Spleen (tissue), 11 donors: ENCODE results near the gene STYK1. TPM values are rescaled to one million over a fixed set of nuclear protein-coding genes. Genes with fewer than 3 reads are reported as not detected.
A peak's percentile ranks its signal among the peaks of the same experiment; 100 is the strongest.

Source experiments
- DNase-seq: peaks from one replicate; pipeline ENCODE4 v3.0.0-alpha.2; 2020
- H3K27ac ChIP-seq, 8 donors: fragments of 200-600 bp; sonication (generic) in 7 of 8; 1 replicate in 4 of 8; 2 replicates in 4 of 8; pipeline versions ENCODE4 v1.5.0 to v1.8.0; 2016 to 2021; ENCODE audit warnings: inconsistent platforms in 4 of 8, mild to moderate bottlenecking in 4 of 8, moderate library complexity in 1 of 8
- H3K27me3 ChIP-seq, 7 donors: fragments of 200-600 bp; sonication (generic) in 6 of 7; replicated peaks in 1 of 7; 1 replicate in 4 of 7; 2 replicates in 3 of 7; pipeline versions ENCODE4 v1.5.0 to v1.8.0; 2016 to 2021; ENCODE audit warnings: inconsistent platforms in 3 of 7, mild to moderate bottlenecking in 1 of 7
- H3K36me3 ChIP-seq, 6 donors: fragments of 200-600 bp; sonication (generic) in 5 of 6; 1 replicate in 4 of 6; 2 replicates in 2 of 6; pipeline versions ENCODE4 v1.5.0 to v1.8.0; 2016 to 2021; ENCODE audit warnings: inconsistent platforms in 2 of 6
- H3K4me1 ChIP-seq, 6 donors: fragments of 200-600 bp; sonication (generic) in 5 of 6; 1 replicate in 3 of 6; 2 replicates in 3 of 6; pipeline versions ENCODE4 v1.5.0 to v1.8.0; 2016 to 2021; ENCODE audit warnings: inconsistent platforms in 3 of 6
- H3K4me3 ChIP-seq, 8 donors: fragments of 200-600 bp; sonication (generic) in 7 of 8; 1 replicate in 4 of 8; 2 replicates in 4 of 8; pipeline versions ENCODE4 v1.5.0 to v1.8.0; 2016 to 2021; ENCODE audit warnings: inconsistent platforms in 4 of 8, mild to moderate bottlenecking in 4 of 8, moderate library complexity in 2 of 8
- H3K9me3 ChIP-seq, 8 donors: fragments of 200-600 bp; sonication (generic) in 7 of 8; 1 replicate in 4 of 8; 2 replicates in 4 of 8; pipeline versions ENCODE4 v1.5.0 to v1.8.0; 2016 to 2021; ENCODE audit warnings: inconsistent platforms in 4 of 8
- POLR2A ChIP-seq, 3 donors: fragments of 450-650 bp; IDR thresholded peaks; one replicate each; pipeline ENCODE4 v1.5.1; 2017; ENCODE audit warnings: antibody characterized with exemption in 3 of 3, mild to moderate bottlenecking in 1 of 3
- POLR2AphosphoS5 ChIP-seq, 3 donors: sonication (generic); formaldehyde crosslinking; IDR thresholded peaks; one replicate each; pipeline ENCODE4 v1.5.1; 2017; ENCODE audit warnings: antibody characterized with exemption in 3 of 3
- WGBS, 5 donors: extraction: QIAGEN DNeasy Blood & Tissue Kit in 3 of 5; methylation state at CpG; one replicate each; pipeline versions ENCODE4 v1.1.5 to v1.1.7; 2013 to 2018; 5-methylcytosine and 5-hydroxymethylcytosine counted together
- intact Hi-C: fragments of 100-400 bp; cut with DNase I; formaldehyde crosslinking; loops from one replicate; pipeline ENCODE4 v1.15.0; 2023; ENCODE audit warnings: low total_unique reads
- polyA plus RNA-seq, 3 donors: library from polyadenylated mRNA; stranded (reverse); fragments of 200-250 nt; gene quantifications; one replicate each; pipeline ENCODE4 v1.2.1, GENCODE V29; 2013
- total RNA-seq, 7 donors: library from RNA; depleted of rRNA in 3 of 7; stranded (reverse); fragments of >200 nt in 3 of 7; fragmentation: NEBNext Ultra II Directional in 4 of 7; extraction: Animal tissue kit (Norgen Biotek cat#: 25700) in 4 of 7; gene quantifications; one replicate each; pipeline versions ENCODE4 v1.1.0 to v1.2.1, GENCODE V29; 2016 to 2021
- TF ChIP-seq, protein P1 (sequence below), 11 experiments: fragments of 200-600 bp in 7 of 11; fragments of 450-650 bp in 4 of 11; sonication (generic) in 4 of 11; IDR thresholded peaks in 8 of 11; conservative IDR thresholded peaks in 3 of 11; 1 replicate in 7 of 11; 2 replicates in 4 of 11; pipeline versions ENCODE4 v1.4.0 to v1.8.0; 2016 to 2021; ENCODE audit warnings: antibody characterized with exemption in 11 of 11, inconsistent platforms in 4 of 11, mild to moderate bottlenecking in 1 of 11
- donor health status: healthy with polysubstance abuse.
- donor health status: DM: no; HTN: no; CAD: no; lungs with moderate emphysema.
- donor health status: DM: no; HTN: no; CAD: no.
- donor health status: Bipolar disorder and iron deficiency.
- donor health status: healthy.
- donor health status: DM: no; HTN: no; CAD: no.
- donor health status: DM: yes; HTN: yes; CAD: no.

STYK1 gene
- total and polyA plus RNA-seq, 10 donors, result 0.17 to 2.4 (median 0.77) TPM

GRCh38 chr12:10701843-10702242 is 28.0 kb upstream of the STYK1 start:
- intact Hi-C loops, result no loop called here
- TF ChIP-seq POLR2A (IDR thresholded peaks at IDR 0.05) (no peak), POLR2AphosphoS5 (IDR thresholded peaks at IDR 0.05) (peak in 1 of 3 donors; percentile 23)
- TF ChIP-seq, protein P1, sequence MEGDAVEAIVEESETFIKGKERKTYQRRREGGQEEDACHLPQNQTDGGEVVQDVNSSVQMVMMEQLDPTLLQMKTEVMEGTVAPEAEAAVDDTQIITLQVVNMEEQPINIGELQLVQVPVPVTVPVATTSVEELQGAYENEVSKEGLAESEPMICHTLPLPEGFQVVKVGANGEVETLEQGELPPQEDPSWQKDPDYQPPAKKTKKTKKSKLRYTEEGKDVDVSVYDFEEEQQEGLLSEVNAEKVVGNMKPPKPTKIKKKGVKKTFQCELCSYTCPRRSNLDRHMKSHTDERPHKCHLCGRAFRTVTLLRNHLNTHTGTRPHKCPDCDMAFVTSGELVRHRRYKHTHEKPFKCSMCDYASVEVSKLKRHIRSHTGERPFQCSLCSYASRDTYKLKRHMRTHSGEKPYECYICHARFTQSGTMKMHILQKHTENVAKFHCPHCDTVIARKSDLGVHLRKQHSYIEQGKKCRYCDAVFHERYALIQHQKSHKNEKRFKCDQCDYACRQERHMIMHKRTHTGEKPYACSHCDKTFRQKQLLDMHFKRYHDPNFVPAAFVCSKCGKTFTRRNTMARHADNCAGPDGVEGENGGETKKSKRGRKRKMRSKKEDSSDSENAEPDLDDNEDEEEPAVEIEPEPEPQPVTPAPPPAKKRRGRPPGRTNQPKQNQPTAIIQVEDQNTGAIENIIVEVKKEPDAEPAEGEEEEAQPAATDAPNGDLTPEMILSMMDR (IDR thresholded peaks at IDR 0.05 in 8 of 11, conservative IDR thresholded peaks at IDR 0.05 in 3 of 11), result no peak
- H3K36me3 ChIP-seq, result peaks cover 0 to 95% (median 43%) of the 10 kb centered on the region in 6 donors
- WGBS, 5 donors, result 93 to 97% (median 94%) methylated on average over 14 of the region's 14 CpGs
- H3K27ac ChIP-seq, result peak overlapping the region in 1 of 8 donors; percentile 24
- H3K4me1 ChIP-seq, result peaks cover 0 to 9% (median 0%) of the 10 kb centered on the region in 6 donors
- no peaks in the 10 kb centered on the region for H3K9me3 ChIP-seq
- H3K4me3 ChIP-seq, result no peak overlapping the region
- no peak for DNase-seq
- H3K27me3 ChIP-seq, result no peaks in the 10 kb centered on the region

- Histone ChIP-seq H3K36me3 (peaks cover 0 to 89% (median 43%) of the 10 kb centered on the region in 6 donors), H3K27me3 (no peaks in the 10 kb centered on the region), H3K4me1 (peaks cover 0 to 9% (median 0%) of the 10 kb centered on the region in 6 donors), H3K4me3 (no peak overlapping the region), H3K9me3 (no peaks in the 10 kb centered on the region), H3K27ac (peak overlapping the region in 2 of 8 donors; percentile 24 to 27)
- TF ChIP-seq POLR2AphosphoS5 (IDR thresholded peaks at IDR 0.05) (no peak), POLR2A (IDR thresholded peaks at IDR 0.05) (no peak)
- TF ChIP-seq, protein P1 (IDR thresholded peaks at IDR 0.05 in 8 of 11, conservative IDR thresholded peaks at IDR 0.05 in 3 of 11), result no peak
- intact Hi-C loops, result no loop called here
- DNase-seq, result no peak
- WGBS, 5 donors, result 53 to 65% (median 65%) methylated on average over 3 of the region's 3 CpGs
Measured at GRCh38 chr12:10701131-10701681, 27.4 kb upstream of the STYK1 start.

- DNase-seq, result no peak
- intact Hi-C loops, result no loop called here
- Histone ChIP-seq H3K27me3 (no peaks in the 10 kb centered on the region), H3K36me3 (peaks cover 0 to 82% (median 43%) of the 10 kb centered on the region in 6 donors), H3K4me1 (peaks cover 0 to 9% (median 0%) of the 10 kb centered on the region in 6 donors), H3K27ac (peak overlapping the region in 2 of 8 donors; percentile 24 to 27), H3K9me3 (no peaks in the 10 kb centered on the region), H3K4me3 (no peak overlapping the region)
- WGBS, 5 donors, result 91 to 96% (median 91%) methylated on average over 3 of the region's 3 CpGs
- TF ChIP-seq POLR2A (IDR thresholded peaks at IDR 0.05), result no peak
- no peak for TF ChIP-seq POLR2AphosphoS5 (IDR thresholded peaks at IDR 0.05)
- TF ChIP-seq, protein P1 (IDR thresholded peaks at IDR 0.05 in 8 of 11, conservative IDR thresholded peaks at IDR 0.05 in 3 of 11), result no peak
Measured at GRCh38 chr12:10700581-10700980, 26.7 kb upstream of the STYK1 start.

GRCh38 chr12:10697862-10698261 is 24.0 kb upstream of the STYK1 start:
- WGBS, 5 donors, result 70 to 93% (median 88%) methylated on average over 1 of the region's 1 CpG
- intact Hi-C loops, result no loop called here
- H3K36me3 ChIP-seq, result peaks cover 0 to 55% (median 32%) of the 10 kb centered on the region in 6 donors

More at GRCh38 chr12:10697862-10698261, 24.0 kb upstream of the STYK1 start:
- H3K9me3 ChIP-seq, result no peaks in the 10 kb centered on the region
- H3K4me1 ChIP-seq, result peaks cover 0 to 9% (median 0%) of the 10 kb centered on the region in 6 donors
- H3K27me3 ChIP-seq, result no peaks in the 10 kb centered on the region
- TF ChIP-seq, protein P1 (IDR thresholded peaks at IDR 0.05 in 8 of 11, conservative IDR thresholded peaks at IDR 0.05 in 3 of 11), result no peak
- no peak for TF ChIP-seq POLR2AphosphoS5 (IDR thresholded peaks at IDR 0.05)
- TF ChIP-seq POLR2A (IDR thresholded peaks at IDR 0.05), result no peak
- no peak for DNase-seq
- no peak overlapping the region for H3K4me3 ChIP-seq
- no peak overlapping the region for H3K27ac ChIP-seq
